Nucleus accumbens (tissue), 56 donors: Measurements from ENCODE around the gene RPS18.

Experiments used
- DNase-seq, 56 donors: peaks; one replicate each; lab custom pipeline; 2025; lab: John Stamatoyannopoulos, UW

RPS18 gene

GRCh38 chr6:33288921-33289783, 17.3 kb downstream of the RPS18 start, which contains the start of the genes PFDN6 and WDR46:
TSS of gene PFDN6 (plus strand) at chr6:33289601. CDS start at chr6:33289857, 256 bp downstream.
TSS of gene WDR46 (minus strand) at chr6:33289239. CDS start at chr6:33289170, 69 bp downstream.
- peak; percentile 43 to 97 (median 86) for DNase-seq

DNA sequence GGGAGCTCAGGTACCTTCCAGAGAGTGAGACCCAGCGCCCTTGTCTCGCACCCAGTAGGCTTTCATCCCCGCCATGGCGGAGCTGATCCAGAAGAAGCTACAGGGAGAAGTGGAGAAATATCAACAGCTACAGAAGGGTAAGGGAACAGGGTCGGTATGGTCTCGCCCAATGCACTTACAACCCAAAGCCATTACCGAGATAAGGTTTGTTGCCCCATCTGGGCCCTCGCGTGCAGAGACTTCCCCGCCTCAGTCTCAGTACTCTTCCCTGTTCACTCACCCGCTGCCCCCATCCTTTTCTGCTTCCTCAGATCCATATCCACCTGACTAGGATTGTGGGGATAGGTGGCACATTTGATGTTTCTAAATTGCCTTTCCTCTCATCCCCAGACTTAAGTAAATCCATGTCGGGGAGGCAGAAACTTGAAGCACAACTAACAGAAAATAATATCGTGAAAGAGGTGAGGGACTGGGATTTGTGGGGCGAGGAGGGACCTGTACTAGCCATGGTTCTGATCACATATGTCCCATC, 18.0 kb downstream of the RPS18 start:
- DNase-seq: no peak

GRCh38 chr6:33290459-33290858, 18.6 kb downstream of the RPS18 start:
- DNase-seq: no peak

DNA sequence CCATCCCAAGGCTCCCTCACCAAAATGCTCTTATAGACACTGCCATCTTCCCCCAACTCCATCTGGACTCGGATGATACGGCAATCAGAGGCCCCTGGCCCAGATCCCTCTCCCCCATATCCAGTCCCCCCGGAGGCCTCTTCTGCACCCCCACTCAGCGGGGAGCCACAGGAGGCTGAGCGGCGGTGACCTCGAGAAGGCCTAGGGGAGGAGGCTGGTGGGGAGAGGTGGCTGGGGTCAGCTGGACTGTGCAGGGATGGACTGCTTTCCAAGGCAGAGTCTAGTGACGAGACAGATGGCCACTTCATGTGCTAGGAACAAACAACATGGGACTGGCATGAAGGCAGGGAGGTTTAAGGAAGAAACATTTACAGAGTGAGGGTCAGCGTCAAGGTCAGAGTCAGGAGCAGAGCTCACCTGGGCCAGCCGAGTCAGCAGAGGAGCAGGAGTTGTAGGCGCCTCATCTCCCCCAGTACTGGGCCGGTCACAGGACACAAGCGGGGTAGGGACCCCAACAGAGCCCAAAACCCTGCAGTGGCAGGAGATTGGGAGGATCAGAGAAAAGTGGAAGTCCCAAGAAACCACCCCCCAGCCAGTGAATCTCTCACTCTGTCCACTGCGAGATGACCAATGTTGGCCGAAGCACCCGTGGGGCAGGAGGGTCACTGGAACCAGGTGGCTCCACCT, 21.3 kb downstream of the RPS18 start:
- no peak for DNase-seq

DNA sequence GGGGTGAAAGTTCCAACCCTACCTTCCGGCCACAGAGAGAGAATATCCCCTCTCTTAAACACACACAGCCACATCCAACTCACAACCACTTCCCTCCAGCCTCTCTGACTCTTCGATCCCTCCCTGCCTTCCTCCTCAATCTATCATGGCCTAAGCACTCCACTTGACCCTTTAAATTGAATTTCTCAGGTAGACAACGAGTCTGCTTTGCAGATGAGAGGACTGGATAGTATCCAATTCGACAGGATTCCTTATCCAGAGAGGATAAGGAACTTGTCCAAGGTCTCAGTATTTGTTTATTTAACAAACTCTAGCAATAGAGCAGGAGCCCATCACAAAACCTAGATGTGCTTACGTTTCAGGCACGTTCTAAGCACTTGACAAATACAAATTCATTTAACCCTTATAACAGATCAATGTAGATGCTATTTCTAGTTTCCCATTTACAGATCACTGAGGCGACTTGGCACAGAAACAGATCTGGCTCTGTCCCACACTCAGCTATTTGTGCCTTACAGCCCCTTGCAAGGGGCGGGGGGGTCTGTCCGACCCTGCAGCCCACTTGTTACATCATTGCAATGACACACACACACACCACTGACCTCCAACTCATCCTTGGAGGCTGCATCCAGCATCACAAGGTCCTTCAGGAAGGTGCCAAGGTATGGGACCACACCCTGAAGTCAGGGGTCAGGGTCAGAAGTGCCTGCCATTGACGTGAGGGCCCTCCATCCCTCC, 22.4 kb downstream of the RPS18 start:
- no peak for DNase-seq

DNA sequence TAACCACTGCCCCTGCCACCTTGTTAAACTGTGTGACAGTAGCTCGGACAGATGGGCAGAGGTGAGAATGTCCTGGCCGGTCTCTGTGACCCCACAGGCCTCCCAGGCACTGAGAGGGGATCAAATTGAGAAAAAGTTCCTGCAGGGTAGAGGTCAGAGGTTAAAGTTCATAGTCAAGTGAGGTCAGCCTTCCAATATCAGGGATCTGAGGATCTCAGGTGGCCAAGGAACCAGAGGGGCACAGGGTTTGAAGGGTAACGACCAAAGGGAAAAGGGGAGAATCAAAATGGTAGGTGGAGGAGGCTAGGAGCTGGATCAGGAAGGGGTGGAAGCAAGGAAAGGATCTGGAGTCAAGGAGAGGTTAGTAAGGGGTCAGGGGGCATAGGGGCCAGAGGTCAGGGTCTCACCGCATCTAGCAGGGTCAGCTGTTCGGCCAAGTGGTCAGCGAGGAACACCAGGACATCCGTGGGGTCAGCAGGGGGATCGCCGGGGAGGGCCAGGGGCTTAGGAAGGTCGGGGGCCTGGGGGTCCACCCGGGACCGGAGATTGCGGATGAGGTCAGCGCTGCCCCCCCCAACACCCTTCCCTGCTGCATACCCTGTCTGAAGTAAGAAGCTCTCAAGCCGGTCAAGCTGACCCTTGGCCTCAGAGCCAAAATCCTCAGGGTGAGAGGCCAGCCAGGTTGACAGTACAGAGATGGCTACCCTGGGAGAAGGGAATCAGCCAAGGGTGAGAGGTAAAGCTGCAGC, 23.9 kb downstream of the RPS18 start:
- no peak for DNase-seq

DNA sequence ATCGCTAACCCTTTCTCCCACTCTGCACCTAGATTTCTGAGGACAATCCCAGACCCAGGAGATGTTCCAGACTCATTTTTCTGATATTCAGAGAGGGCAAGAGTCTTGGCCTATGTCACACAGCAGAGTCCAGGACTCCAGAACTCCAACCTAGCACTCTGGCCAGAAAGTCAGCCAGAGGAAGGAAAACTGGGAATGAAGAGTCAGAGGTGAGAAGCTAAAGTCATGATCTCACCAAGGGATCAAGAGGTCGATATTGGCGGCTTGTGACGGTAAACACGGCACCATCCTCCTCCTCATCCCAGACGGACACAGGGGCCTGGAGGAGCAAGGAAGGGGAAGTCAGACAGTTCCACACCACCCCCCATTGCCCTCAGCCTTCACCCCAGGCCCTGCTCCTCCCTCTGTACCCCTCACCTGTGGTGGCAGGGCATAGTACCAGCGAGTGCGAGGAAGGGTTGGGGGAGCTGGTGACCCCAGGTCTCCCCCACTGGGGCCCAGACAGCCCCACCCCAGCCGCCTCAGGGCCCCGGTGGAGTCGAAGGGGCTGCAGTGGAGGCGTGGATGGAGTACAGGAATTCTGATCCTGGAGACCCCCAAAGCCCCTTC, 25.0 kb downstream of the RPS18 start:
- no peak for DNase-seq

GRCh38 chr6:33297406-33297955, 25.6 kb downstream of the RPS18 start:
- peak in 8 of 56 donors; percentile 17 to 49 (median 30) for DNase-seq

GRCh38 chr6:33297956-33298772, 26.3 kb downstream of the RPS18 start:
- peak in 40 of 56 donors; percentile 11 to 68 (median 41) for DNase-seq

DNA sequence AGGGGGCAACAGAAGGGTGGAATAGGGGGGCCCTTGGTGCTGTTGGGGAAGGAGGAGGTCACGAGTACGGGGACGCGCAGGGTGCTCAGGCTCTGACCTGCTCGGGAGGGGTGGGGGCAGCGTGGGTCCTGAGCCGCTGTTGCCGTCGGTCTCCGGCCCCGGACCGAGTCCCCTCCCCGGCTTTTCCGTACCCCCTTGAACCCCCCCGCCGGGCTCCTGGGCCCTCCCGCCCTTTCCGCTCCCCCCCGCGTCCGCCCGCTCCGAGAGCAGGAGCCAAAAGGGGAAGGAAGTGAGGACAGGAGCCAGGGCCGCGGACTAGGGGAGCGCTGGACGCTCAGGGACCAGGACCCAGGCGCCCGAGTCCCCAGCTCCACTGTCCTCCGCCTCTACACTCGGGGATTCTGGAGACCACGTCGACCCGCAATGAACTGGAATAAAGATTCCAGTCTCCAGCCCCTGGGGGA, 26.9 kb downstream of the RPS18 start, which contains the start of gene RGL2:
RGL2 (minus strand) TSS at position 170 of the 464 bp plus-strand sequence. CDS start 332 bp downstream, outside the sequence.
- DNase-seq: peak in 49 of 56 donors; percentile 50 to 90 (median 80)

DNA sequence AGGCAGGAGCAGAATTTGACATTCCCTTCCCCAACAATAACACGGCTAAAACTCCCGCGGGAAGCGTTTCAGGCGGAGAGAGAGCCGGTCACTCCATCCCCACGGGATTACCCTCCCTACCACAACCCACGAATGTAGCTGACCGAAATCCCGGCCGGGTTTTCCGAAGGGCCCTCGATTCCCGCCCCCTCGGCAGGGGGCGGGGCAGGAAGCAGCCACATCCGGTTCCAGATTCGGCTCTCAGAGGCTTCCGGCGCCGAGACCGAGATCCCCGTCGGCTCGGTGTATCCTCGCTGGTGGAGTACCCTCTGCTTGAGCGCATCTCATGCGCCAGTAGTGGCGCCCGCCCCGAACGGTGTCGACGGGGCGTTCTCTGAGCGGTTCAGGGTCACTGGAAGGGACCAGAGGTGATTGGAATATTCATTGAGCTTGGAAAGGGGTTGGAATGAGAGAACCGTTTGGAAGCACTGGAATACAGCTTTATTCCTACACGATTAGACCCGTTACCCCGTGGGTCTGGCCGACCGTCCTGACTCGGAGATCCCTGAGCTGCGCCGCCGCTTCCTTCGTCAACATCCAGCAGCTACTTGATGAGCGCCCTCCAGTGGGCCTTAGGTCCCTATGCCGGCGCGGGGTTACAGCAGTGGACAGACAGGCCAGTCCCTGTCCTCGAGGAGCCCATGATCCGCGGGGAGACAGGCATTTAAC, 27.5 kb downstream of the RPS18 start:
- peak in 55 of 56 donors; percentile 48 to 94 (median 85) for DNase-seq

DNA sequence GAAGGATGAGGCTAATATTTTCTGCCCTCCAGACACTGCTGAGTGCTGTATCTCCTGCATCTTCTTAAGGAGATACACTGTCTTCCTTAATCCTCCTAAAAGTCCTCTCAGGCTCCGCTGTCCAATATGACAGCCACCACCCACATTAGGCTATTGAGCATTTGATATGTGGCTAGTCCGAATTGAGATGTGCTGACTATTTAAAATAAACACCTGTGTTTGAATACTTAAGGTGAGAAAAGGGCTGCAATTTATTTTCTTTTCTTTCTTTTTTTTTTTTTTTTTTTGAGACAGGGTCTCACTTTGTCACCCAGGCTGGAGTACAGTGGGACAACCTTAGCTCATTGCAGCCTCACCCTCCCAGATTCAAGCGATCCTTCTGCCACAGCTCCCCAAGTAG, 30.0 kb downstream of the RPS18 start:
- no peak for DNase-seq

GRCh38 chr6:33304216-33304615, 32.3 kb downstream of the RPS18 start:
- no peak for DNase-seq

DNA sequence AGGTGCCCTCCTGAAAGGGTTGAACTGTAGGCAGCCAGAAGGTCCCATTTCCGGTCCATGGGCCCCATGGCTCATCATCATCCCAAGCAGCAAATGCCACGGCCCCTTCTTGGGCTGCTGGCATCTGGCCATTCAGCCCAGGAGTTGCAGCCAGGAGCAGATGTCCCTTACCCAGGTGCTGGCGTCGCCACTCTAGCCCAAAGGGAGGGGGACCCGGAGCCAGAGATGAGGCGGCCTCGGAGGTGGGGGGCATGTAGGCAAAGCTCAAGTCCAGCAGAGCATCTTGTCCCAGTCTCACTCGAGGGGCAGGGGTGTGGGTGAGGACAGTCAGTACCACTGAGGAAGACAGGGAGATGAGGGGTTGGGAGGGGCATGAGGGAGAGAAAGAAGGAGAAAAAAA, 33.2 kb downstream of the RPS18 start:
- DNase-seq: no peak

GRCh38 chr6:33306356-33306755, 34.5 kb downstream of the RPS18 start:
- DNase-seq: no peak

DNA sequence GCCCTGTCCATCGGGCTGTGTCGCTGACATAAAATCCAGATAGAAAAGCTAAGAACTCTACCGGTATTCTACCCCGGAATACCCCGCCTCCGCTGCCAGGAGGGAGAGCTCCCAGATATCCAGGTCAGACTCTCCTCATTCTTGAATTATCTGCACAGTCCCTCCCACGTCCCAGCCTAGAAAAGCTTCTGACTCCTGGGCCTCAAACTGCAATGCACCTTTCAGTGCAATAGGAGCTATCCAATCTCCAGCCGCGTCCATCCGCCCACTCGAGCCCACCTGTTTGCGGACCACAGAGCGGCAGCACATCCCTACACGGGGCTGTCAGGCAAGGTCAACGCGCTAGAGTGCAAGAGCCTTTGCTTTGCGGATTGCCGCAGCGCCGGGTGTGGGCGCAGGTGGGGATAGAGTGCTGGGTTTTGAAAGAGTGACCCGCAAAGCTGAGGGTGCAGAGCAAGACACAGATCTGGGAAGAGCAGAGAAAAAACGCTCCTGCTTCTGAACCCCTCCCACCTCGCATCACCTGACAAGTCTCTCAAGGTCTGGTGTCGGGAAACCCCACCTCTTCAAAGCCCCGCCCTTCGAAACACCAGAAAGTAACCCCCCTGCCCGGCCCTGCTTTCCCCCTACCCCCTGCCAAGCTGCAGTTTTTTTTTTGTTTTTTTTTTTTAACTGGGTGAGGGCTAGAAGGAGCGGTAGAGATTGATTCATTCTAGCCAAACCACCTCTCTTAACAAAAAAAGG, 40.7 kb downstream of the RPS18 start:
- peak in 46 of 56 donors; percentile 5 to 88 (median 56) for DNase-seq
